Heart left ventricle (tissue), 16 donors: Measurements from ENCODE around the gene SOBP. TPM values are rescaled to one million over a fixed set of nuclear protein-coding genes. Genes with fewer than 3 reads are reported as not detected.

Source experiments
- ATAC-seq, 4 donors: fragments of 200-7000 bp; cut with Tn5 transposase; one replicate each; pipeline ENCODE4 v1.9.1; 2020 to 2022; ENCODE audit warnings: moderate library complexity in 4 of 4, mild to moderate bottlenecking in 3 of 4, moderate number of reproducible peaks in 1 of 4
- DNase-seq, 5 donors: peaks; one replicate each; pipeline ENCODE4 v3.0.0-alpha.2; 2020
- H3K27ac ChIP-seq, 12 donors: fragments of 200-600 bp; sonication (generic) in 4 of 12; one replicate each; pipeline versions ENCODE4 v1.5.0 to v1.8.0; 2016 to 2022; ENCODE audit warnings: mild to moderate bottlenecking in 2 of 12
- H3K27me3 ChIP-seq, 9 donors: fragments of 200-600 bp; sonication (generic) in 2 of 9; one replicate each; pipeline versions ENCODE4 v1.5.1 to v1.8.0; 2016 to 2022; ENCODE audit warnings: mild to moderate bottlenecking in 3 of 9
- H3K36me3 ChIP-seq, 9 donors: fragments of 200-600 bp; sonication (generic) in 2 of 9; one replicate each; pipeline versions ENCODE4 v1.5.0 to v1.8.0; 2018 to 2022; ENCODE audit warnings: mild to moderate bottlenecking in 2 of 9
- H3K4me1 ChIP-seq, 12 donors: fragments of 200-600 bp; sonication (generic) in 4 of 12; one replicate each; pipeline versions ENCODE4 v1.5.0 to v1.8.0; 2016 to 2022; ENCODE audit warnings: mild to moderate bottlenecking in 3 of 12
- H3K4me3 ChIP-seq, 12 donors: fragments of 200-600 bp; sonication (generic) in 4 of 12; one replicate each; pipeline versions ENCODE4 v1.5.0 to v1.8.0; 2017 to 2022; ENCODE audit warnings: mild to moderate bottlenecking in 9 of 12, moderate library complexity in 4 of 12
- H3K9me3 ChIP-seq, 12 donors: fragments of 200-600 bp; sonication (generic) in 4 of 12; one replicate each; pipeline versions ENCODE4 v1.5.0 to v1.8.0; 2016 to 2022; ENCODE audit warnings: mild to moderate bottlenecking in 1 of 12
- POLR2A ChIP-seq, 2 donors: fragments of 450-650 bp; IDR thresholded peaks; one replicate each; pipeline ENCODE4 v1.6.1; 2017; ENCODE audit warnings: antibody characterized with exemption in 2 of 2, mild to moderate bottlenecking in 2 of 2, moderate library complexity in 2 of 2
- WGBS, 4 donors: extraction: QIAGEN DNeasy Blood & Tissue Kit in 2 of 4; methylation state at CpG; one replicate each; pipeline versions ENCODE4 v1.1.5 to v1.1.7; 2013 to 2018; 5-methylcytosine and 5-hydroxymethylcytosine counted together
- intact Hi-C, 10 donors: fragments of 100-400 bp; cut with DNase I; formaldehyde crosslinking; loops; one replicate each; pipeline versions ENCODE4 v1.11.1 to v1.14.2; 2022
- polyA plus RNA-seq, 2 donors: library from polyadenylated mRNA; stranded (reverse); fragments of 200-250 nt; gene quantifications; one replicate each; pipeline ENCODE4 v1.2.3, GENCODE V29; 2013
- total RNA-seq, 9 donors: library from RNA; depleted of rRNA in 2 of 9; stranded (reverse); fragments of >200 nt in 2 of 9; fragmentation: NEBNext Ultra II Directional in 3 of 9; extraction: Animal tissue kit (Norgen Biotek cat#: 25700) in 3 of 9; gene quantifications; one replicate each; pipeline versions ENCODE4 v1.1.0 to v1.2.4, GENCODE V29; 2016 to 2023
- TF ChIP-seq, protein P1 (sequence below), 12 donors: fragments of 200-600 bp; sonication (generic) in 4 of 12; IDR thresholded peaks; one replicate each; pipeline versions ENCODE4 v1.5.0 to v1.8.0; 2018 to 2022; ENCODE audit warnings: antibody characterized with exemption in 12 of 12, mild to moderate bottlenecking in 5 of 12
- donor health status: ischemic (EF 13 %, LVEDD 7.1; RV severe dilation, severe dysfunction).
- donor health status: healthy with polysubstance abuse.
- donor health status: DM: no; HTN: yes; CAD: no.
- donor health status: DM: no; HTN: no; CAD: no.
- donor health status: ischemic (EF 25% LVEDD 6.9; RV normal size, moderate dysfunction).
- donor health status: ischemic (EF 25% LVEDD 5.7; RV mildly dilated, moderate dysfunction).
- donor health status: healthy.
- donor health status: DM: yes; HTN: yes; CAD: no.
- donor health status: ischemic (EF 35%, LVEDD 5.7; RV mildly dilated, moderate dysfunction).
- donor health status: nonischemic (EF 11% LVEDD 7.7; RV severe dilation, severe dysfunction).
- donor health status: DM: yes; HTN: yes; CAD: no.
- donor health status: PGD.
- donor health status: ischemic (EF 29% LVEDD 5.4; RV normal size, mild dysfunction).
- donor health status: nonischemic (EF 23%, LVEDD 6.1; RV moderate dilation, normal function).

The SOBP gene
- total and polyA plus RNA-seq, 11 donors, result 10.6 to 24.9 (median 16.4) TPM

- no peak for ATAC-seq
- intact Hi-C loops, result no loop called here
- Histone ChIP-seq H3K4me1 (peaks cover 0 to 38% (median 13%) of the 10 kb centered on the region in 12 donors), H3K36me3 (peaks cover 0 to 3% (median 0%) of the 10 kb centered on the region in 9 donors), H3K27ac (no peak overlapping the region), H3K4me3 (no peak overlapping the region), H3K27me3 (no peaks in the 10 kb centered on the region), H3K9me3 (no peaks in the 10 kb centered on the region)
- WGBS, 4 donors, result 91 to 96% (median 93%) methylated on average over 9 of the region's 9 CpGs
- TF ChIP-seq POLR2A (IDR thresholded peaks at IDR 0.05), result no peak
- TF ChIP-seq, protein P1, sequence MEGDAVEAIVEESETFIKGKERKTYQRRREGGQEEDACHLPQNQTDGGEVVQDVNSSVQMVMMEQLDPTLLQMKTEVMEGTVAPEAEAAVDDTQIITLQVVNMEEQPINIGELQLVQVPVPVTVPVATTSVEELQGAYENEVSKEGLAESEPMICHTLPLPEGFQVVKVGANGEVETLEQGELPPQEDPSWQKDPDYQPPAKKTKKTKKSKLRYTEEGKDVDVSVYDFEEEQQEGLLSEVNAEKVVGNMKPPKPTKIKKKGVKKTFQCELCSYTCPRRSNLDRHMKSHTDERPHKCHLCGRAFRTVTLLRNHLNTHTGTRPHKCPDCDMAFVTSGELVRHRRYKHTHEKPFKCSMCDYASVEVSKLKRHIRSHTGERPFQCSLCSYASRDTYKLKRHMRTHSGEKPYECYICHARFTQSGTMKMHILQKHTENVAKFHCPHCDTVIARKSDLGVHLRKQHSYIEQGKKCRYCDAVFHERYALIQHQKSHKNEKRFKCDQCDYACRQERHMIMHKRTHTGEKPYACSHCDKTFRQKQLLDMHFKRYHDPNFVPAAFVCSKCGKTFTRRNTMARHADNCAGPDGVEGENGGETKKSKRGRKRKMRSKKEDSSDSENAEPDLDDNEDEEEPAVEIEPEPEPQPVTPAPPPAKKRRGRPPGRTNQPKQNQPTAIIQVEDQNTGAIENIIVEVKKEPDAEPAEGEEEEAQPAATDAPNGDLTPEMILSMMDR (IDR thresholded peaks at IDR 0.05), result no peak
- no peak for DNase-seq
Measured at GRCh38 chr6:107618672-107619071, 128.8 kb downstream of the SOBP start.

DNA sequence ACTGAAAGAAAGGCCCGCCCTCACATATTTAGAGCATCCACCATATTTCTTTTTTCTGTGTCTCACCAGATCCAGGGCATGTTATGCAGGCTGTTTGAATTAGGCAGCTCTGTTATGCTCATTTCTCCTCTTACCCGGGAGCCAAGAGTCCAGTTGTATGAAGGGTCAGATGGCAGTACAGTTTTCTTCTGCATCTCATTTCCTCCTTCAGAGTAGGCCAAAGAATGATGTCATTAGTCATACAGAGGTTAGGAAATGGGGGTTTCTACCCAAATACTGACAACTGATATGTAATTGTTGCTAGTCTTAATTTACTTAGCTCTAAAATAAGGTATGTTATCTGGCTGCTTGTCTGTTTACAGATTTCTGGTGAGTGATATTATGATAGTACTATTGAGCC is 130.8 kb downstream of the SOBP start:
- no peaks in the 10 kb centered on the region for H3K9me3 ChIP-seq
- 66 to 73% (median 68%) methylated on average over 2 of the region's 2 CpGs for WGBS, 4 donors

GRCh38 chr6:107621229-107621937 is 131.5 kb downstream of the SOBP start:
- Histone ChIP-seq H3K4me1 (peaks cover 0 to 36% (median 15%) of the 10 kb centered on the region in 12 donors), H3K4me3 (no peak overlapping the region), H3K27ac (peak overlapping the region in 4 of 12 donors; percentile 3 to 31 (median 16)), H3K9me3 (no peaks in the 10 kb centered on the region), H3K27me3 (no peaks in the 10 kb centered on the region), H3K36me3 (peaks cover 0 to 3% (median 0%) of the 10 kb centered on the region in 9 donors)
- WGBS, 4 donors, result 68 to 78% (median 73%) methylated on average over 6 of the region's 6 CpGs
- ATAC-seq, result peak in 1 of 4 donors; percentile 45
- TF ChIP-seq, protein P1 (IDR thresholded peaks at IDR 0.05), result no peak
- no peak for TF ChIP-seq POLR2A (IDR thresholded peaks at IDR 0.05)
- DNase-seq, result no peak
- intact Hi-C loops, result no loop called here

More for the DNA sequence above, 130.8 kb downstream of the SOBP start:
- no peak for DNase-seq
- no peak overlapping the region for H3K4me3 ChIP-seq
- ATAC-seq, result peak in 2 of 4 donors; percentile 34 to 50
- H3K36me3 ChIP-seq, result peaks cover 0 to 3% (median 0%) of the 10 kb centered on the region in 9 donors
- peak overlapping the region in 3 of 12 donors; percentile 16 to 31 (median 17) for H3K27ac ChIP-seq
- intact Hi-C loops, result no loop called here
- no peaks in the 10 kb centered on the region for H3K27me3 ChIP-seq
- H3K4me1 ChIP-seq, result peaks cover 0 to 33% (median 15%) of the 10 kb centered on the region in 12 donors
- TF ChIP-seq POLR2A (IDR thresholded peaks at IDR 0.05), result no peak
- TF ChIP-seq, protein P1 (IDR thresholded peaks at IDR 0.05), result no peak

DNA sequence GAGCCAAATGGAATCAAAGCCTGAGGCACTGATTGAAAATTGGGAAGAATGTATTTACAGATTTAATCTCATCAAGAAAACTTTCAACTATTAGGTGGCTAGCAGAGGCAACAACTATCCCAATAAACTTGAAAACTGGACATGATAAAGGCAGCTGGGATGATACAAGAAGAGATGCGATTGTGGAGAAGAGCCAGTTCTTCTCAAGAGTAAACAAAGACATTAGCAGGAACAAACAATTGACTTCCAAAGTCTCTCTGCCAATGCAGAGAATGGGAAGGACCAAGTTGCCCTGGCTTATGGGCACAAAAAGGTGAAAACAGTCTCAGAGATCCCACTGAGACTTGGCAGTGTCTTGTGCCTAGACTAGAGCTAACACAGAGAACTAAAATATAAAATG is 132.4 kb downstream of the SOBP start:
- Histone ChIP-seq H3K27ac (no peak overlapping the region), H3K27me3 (no peaks in the 10 kb centered on the region), H3K9me3 (no peaks in the 10 kb centered on the region), H3K36me3 (peaks cover 0 to 3% (median 0%) of the 10 kb centered on the region in 9 donors), H3K4me3 (no peak overlapping the region), H3K4me1 (peaks cover 0 to 36% (median 15%) of the 10 kb centered on the region in 12 donors)
- intact Hi-C loops, result no loop called here
- WGBS, 4 donors, result 91 to 100% (median 96%) methylated on average over 1 of the region's 1 CpG
- no peak for DNase-seq
- TF ChIP-seq POLR2A (IDR thresholded peaks at IDR 0.05), result no peak
- TF ChIP-seq, protein P1 (IDR thresholded peaks at IDR 0.05), result no peak
- ATAC-seq, result no peak
